Activated CD4-positive, alpha-beta T cell treated with anti-CD3 and anti-CD28 coated beads, Interleukin-2, amount 10 ng/mL, durations not matched to agents 7 days and 5 days (primary cell): ENCODE data around the gene GYPB. TPM values are rescaled to one million over a fixed set of nuclear protein-coding genes. Genes with fewer than 3 reads are reported as not detected.
"Not testable (repeated sequence)": the region's sequence is repeated elsewhere in the genome, so short reads cannot be mapped to it uniquely, and the experiment has no call there.

ENCODE experiments used
- CTCF ChIA-PET: fragments of 350-600 bp; sonication (Branson Sonifier 250); formaldehyde crosslinking; loops from one replicate; lab custom pipeline; 2021; ENCODE audit warnings: antibody characterized with exemption; lab: Charles Lee
- POLR2A ChIA-PET: fragments of 350-600 bp; sonication (Branson Sonifier 250); formaldehyde crosslinking; loops from one replicate; lab custom pipeline; 2021; ENCODE audit warnings: antibody characterized with exemption; lab: Charles Lee
- DNase-seq: peaks from one replicate; pipeline ENCODE4 v3.0.0-alpha.2; 2020
- H3K27ac Mint-ChIP-seq: one replicate; pipeline ENCODE4 v1.8.0; 2021; ENCODE audit warnings: mild to moderate bottlenecking, moderate library complexity, mixed read lengths
- H3K27me3 Mint-ChIP-seq: one replicate; pipeline ENCODE4 v1.8.0; 2021; ENCODE audit warnings: mixed read lengths
- H3K36me3 Mint-ChIP-seq: one replicate; pipeline ENCODE4 v1.8.0; 2021; ENCODE audit warnings: low read depth, mixed read lengths
- H3K4me1 Mint-ChIP-seq: one replicate; pipeline ENCODE4 v1.8.0; 2021; ENCODE audit warnings: mixed read lengths
- H3K4me3 Mint-ChIP-seq: one replicate; pipeline ENCODE4 v1.8.0; 2021; ENCODE audit warnings: mild to moderate bottlenecking, moderate library complexity, mixed read lengths
- H3K9me3 Mint-ChIP-seq: one replicate; pipeline ENCODE4 v1.8.0; 2021; ENCODE audit warnings: mixed read lengths
- total RNA-seq, 2 experiments: library from RNA; stranded (reverse); gene quantifications; one replicate each; pipeline ENCODE4 v1.2.3, GENCODE V29; 2021

The GYPB gene
- not detected for total RNA-seq

- H3K4me1 Mint-ChIP-seq, H3K27ac Mint-ChIP-seq, H3K4me3 Mint-ChIP-seq, H3K36me3 Mint-ChIP-seq, DNase-seq, CTCF ChIA-PET, H3K27me3 Mint-ChIP-seq, H3K9me3 Mint-ChIP-seq, POLR2A ChIA-PET: not testable (repeated sequence)
These were observed at the start of gene GYPB for GRCh38 chr4:144019277-144019676. Gene GYPB, minus strand, starts transcription at chr4:144019380. Its CDS starts 93 bp downstream, at chr4:144019287.

GRCh38 chr4:144061556-144061955 is 42.4 kb upstream of the GYPB start:
- H3K27ac Mint-ChIP-seq, H3K36me3 Mint-ChIP-seq, CTCF ChIA-PET, POLR2A ChIA-PET, H3K9me3 Mint-ChIP-seq, H3K4me3 Mint-ChIP-seq, DNase-seq, H3K27me3 Mint-ChIP-seq, H3K4me1 Mint-ChIP-seq: not testable (repeated sequence)

- H3K27me3 Mint-ChIP-seq, CTCF ChIA-PET, DNase-seq: not testable (repeated sequence)
These were observed 41.2 kb upstream of the GYPB start for GRCh38 chr4:144060234-144060859.

GRCh38 chr4:144056800-144057199 is 37.6 kb upstream of the GYPB start:
- H3K27me3 Mint-ChIP-seq: no peaks in the 10 kb centered on the region
- DNase-seq: no peak
- CTCF ChIA-PET: no interaction called here
- H3K4me1 Mint-ChIP-seq: no peaks in the 10 kb centered on the region
- H3K9me3 Mint-ChIP-seq: peaks cover 4% of the 10 kb centered on the region
- H3K27ac Mint-ChIP-seq: no peak overlapping the region
- no peaks in the 10 kb centered on the region for H3K36me3 Mint-ChIP-seq
- H3K4me3 Mint-ChIP-seq: no peak overlapping the region
- POLR2A ChIA-PET: no interaction called here

More at GRCh38 chr4:144060234-144060859, 41.2 kb upstream of the GYPB start:
- H3K27ac Mint-ChIP-seq, H3K36me3 Mint-ChIP-seq, H3K9me3 Mint-ChIP-seq, H3K4me1 Mint-ChIP-seq, H3K4me3 Mint-ChIP-seq, POLR2A ChIA-PET: not testable (repeated sequence)

GRCh38 chr4:144055336-144055735 is 36.2 kb upstream of the GYPB start:
- DNase-seq, H3K9me3 Mint-ChIP-seq, H3K27me3 Mint-ChIP-seq, H3K27ac Mint-ChIP-seq, POLR2A ChIA-PET, CTCF ChIA-PET, H3K36me3 Mint-ChIP-seq, H3K4me3 Mint-ChIP-seq, H3K4me1 Mint-ChIP-seq: not testable (repeated sequence)

- H3K4me3 Mint-ChIP-seq, H3K4me1 Mint-ChIP-seq, H3K27ac Mint-ChIP-seq, POLR2A ChIA-PET, H3K36me3 Mint-ChIP-seq, H3K27me3 Mint-ChIP-seq, CTCF ChIA-PET, DNase-seq, H3K9me3 Mint-ChIP-seq: not testable (repeated sequence)
These were observed 32.3 kb upstream of the GYPB start for GRCh38 chr4:144051494-144051893.

GRCh38 chr4:144050631-144051030 is 31.5 kb upstream of the GYPB start:
- CTCF ChIA-PET, POLR2A ChIA-PET, H3K4me3 Mint-ChIP-seq, H3K9me3 Mint-ChIP-seq, H3K36me3 Mint-ChIP-seq, DNase-seq, H3K27ac Mint-ChIP-seq, H3K27me3 Mint-ChIP-seq, H3K4me1 Mint-ChIP-seq: not testable (repeated sequence)

GRCh38 chr4:144049495-144050424 is 30.6 kb upstream of the GYPB start:
- H3K9me3 Mint-ChIP-seq, H3K27ac Mint-ChIP-seq, POLR2A ChIA-PET, DNase-seq, H3K36me3 Mint-ChIP-seq, H3K4me3 Mint-ChIP-seq, H3K4me1 Mint-ChIP-seq, H3K27me3 Mint-ChIP-seq: not testable (repeated sequence)
- CTCF ChIA-PET: interaction anchor here (0.7 kb wide), 1 partner anchor 19 kb away, joined by 3 read pairs; no protein-coding TSS in a partner anchor

GRCh38 chr4:144044936-144045335 is 25.8 kb upstream of the GYPB start:
- H3K36me3 Mint-ChIP-seq, H3K4me1 Mint-ChIP-seq, H3K27me3 Mint-ChIP-seq, H3K27ac Mint-ChIP-seq, CTCF ChIA-PET, DNase-seq, POLR2A ChIA-PET, H3K9me3 Mint-ChIP-seq, H3K4me3 Mint-ChIP-seq: not testable (repeated sequence)

GRCh38 chr4:144032580-144032979 is 13.4 kb upstream of the GYPB start:
- DNase-seq, H3K36me3 Mint-ChIP-seq, H3K4me3 Mint-ChIP-seq, POLR2A ChIA-PET, H3K4me1 Mint-ChIP-seq, H3K9me3 Mint-ChIP-seq, H3K27ac Mint-ChIP-seq, CTCF ChIA-PET, H3K27me3 Mint-ChIP-seq: not testable (repeated sequence)

GRCh38 chr4:144031875-144032274 is 12.7 kb upstream of the GYPB start:
- H3K27ac Mint-ChIP-seq, H3K4me1 Mint-ChIP-seq, CTCF ChIA-PET, H3K9me3 Mint-ChIP-seq, H3K36me3 Mint-ChIP-seq, POLR2A ChIA-PET, H3K4me3 Mint-ChIP-seq, DNase-seq, H3K27me3 Mint-ChIP-seq: not testable (repeated sequence)

GRCh38 chr4:144031369-144031768 is 12.2 kb upstream of the GYPB start:
- H3K27ac Mint-ChIP-seq, POLR2A ChIA-PET, H3K27me3 Mint-ChIP-seq, H3K4me3 Mint-ChIP-seq, DNase-seq, H3K4me1 Mint-ChIP-seq, H3K36me3 Mint-ChIP-seq, H3K9me3 Mint-ChIP-seq: not testable (repeated sequence)
- CTCF ChIA-PET: interaction anchor here (0.6 kb wide), 1 partner anchor 18 kb away, joined by 3 read pairs; no protein-coding TSS in a partner anchor

- H3K4me3 Mint-ChIP-seq, H3K27ac Mint-ChIP-seq, H3K36me3 Mint-ChIP-seq, H3K27me3 Mint-ChIP-seq, H3K4me1 Mint-ChIP-seq, H3K9me3 Mint-ChIP-seq, DNase-seq, POLR2A ChIA-PET: not testable (repeated sequence)
- CTCF ChIA-PET: interaction anchor here (0.6 kb wide), 1 partner anchor 18 kb away, joined by 3 read pairs; no protein-coding TSS in a partner anchor
These were observed 11.5 kb upstream of the GYPB start for GRCh38 chr4:144030708-144031107.
